ENCODE data around the gene ZNF763. TPM values are rescaled to one million over a fixed set of nuclear protein-coding genes. Genes with fewer than 3 reads are reported as not detected.

ZNF763 gene
- total RNA-seq, 4 donors from 2014 or later, result 7.4 to 14.4 (median 10.3) TPM

DNA sequence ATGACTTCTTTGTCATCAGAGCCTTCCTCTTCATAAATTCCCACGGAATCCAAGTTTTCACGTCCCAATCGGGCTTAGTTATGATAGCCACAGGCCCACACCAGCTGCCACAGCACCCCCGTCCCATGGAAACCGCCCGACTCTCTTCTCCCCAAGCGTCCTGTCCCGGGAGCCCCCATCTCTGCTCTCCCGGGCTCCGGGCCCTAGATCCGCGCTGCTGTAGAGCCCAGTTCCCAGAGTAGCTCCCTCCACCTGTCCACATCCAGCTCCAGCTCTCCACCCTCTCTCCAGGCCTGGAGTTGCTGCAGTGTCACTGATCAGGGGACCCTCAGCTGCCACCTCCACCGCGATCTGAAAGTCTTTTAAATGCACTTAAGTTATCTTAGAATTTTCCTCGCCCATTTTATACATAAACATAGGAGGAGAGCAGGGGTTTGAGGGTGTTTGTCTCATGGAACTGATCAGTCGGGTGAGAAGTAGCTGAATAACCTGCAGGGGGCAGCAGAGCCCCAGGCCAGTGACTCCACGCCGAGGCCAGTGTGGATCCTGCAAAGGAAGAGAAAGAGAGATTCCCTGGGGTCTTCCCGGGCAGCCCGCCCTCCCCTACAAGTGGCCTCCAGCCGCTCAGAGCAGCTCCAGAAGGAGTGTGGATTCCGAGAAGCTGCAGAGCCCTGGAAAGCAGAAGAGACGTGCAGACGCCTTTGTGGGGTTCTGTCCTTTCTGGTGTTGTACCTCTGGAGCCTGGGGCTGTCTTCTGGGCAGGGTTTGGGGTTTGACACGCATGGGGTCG lies 1.1 kb upstream of the ZNF763 start:
- 27 to 31% methylated on average over 26 of the region's 26 CpGs for WGBS, 2 donors
- H3K27ac ChIP-seq, result peak overlapping the region; percentile 74 to 99 (median 93)
- TF ChIP-seq, protein P1, sequence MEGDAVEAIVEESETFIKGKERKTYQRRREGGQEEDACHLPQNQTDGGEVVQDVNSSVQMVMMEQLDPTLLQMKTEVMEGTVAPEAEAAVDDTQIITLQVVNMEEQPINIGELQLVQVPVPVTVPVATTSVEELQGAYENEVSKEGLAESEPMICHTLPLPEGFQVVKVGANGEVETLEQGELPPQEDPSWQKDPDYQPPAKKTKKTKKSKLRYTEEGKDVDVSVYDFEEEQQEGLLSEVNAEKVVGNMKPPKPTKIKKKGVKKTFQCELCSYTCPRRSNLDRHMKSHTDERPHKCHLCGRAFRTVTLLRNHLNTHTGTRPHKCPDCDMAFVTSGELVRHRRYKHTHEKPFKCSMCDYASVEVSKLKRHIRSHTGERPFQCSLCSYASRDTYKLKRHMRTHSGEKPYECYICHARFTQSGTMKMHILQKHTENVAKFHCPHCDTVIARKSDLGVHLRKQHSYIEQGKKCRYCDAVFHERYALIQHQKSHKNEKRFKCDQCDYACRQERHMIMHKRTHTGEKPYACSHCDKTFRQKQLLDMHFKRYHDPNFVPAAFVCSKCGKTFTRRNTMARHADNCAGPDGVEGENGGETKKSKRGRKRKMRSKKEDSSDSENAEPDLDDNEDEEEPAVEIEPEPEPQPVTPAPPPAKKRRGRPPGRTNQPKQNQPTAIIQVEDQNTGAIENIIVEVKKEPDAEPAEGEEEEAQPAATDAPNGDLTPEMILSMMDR (IDR thresholded peaks at IDR 0.05), result peak; percentile 66 to 89 (median 74)
- TF ChIP-seq POLR2A (IDR thresholded peaks at IDR 0.05), result no peak
- peaks cover 6 to 24% of the 10 kb centered on the region in 2 donors for H3K4me1 ChIP-seq
- no peaks in the 10 kb centered on the region for H3K27me3 ChIP-seq
- H3K36me3 ChIP-seq, result no peaks in the 10 kb centered on the region
- peak overlapping the region in 1 of 3 donors; percentile 70 for H3K4me3 ChIP-seq (replicated peaks in 1 of 3)
- peak; percentile 78 to 85 for DNase-seq
- intact Hi-C loops (cut with DNase I), result loop anchor here (2.0 to 10.0 kb wide), 3 partner anchors 23 to 181 kb away; partner anchors contain the start of genes ZNF20 and ZNF878
- H3K9me3 ChIP-seq, result no peaks in the 10 kb centered on the region

DNA sequence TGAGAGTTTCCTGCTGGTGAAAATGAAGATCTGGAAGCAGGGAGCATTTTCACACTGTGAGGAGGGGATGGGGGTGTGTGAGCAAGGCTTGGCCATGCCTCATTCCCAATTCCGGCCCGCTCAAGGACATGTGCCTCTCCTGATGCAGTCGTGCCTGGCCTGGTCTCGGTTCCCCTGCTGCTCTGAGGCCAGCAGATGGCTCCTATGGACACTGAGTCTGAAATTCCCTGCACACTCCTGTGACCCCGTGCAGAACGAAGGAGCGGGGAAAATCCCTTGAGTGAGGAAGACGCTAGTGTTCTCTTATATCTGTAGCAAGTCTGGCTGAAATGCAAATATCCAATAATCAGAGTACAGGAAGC lies 363 bp upstream of the ZNF763 start:
- WGBS, 2 donors, result 1 to 7% methylated on average over 8 of the region's 8 CpGs
- DNase-seq, result no peak
- TF ChIP-seq, protein P1 (IDR thresholded peaks at IDR 0.05), result peak in 3 of 6 experiments; percentile 29 to 33 (median 30)
- no peak for TF ChIP-seq POLR2A (IDR thresholded peaks at IDR 0.05)
- Histone ChIP-seq H3K4me3 (replicated peaks in 1 of 3) (peak overlapping the region in 1 of 3 donors; percentile 70), H3K27ac (peak overlapping the region; percentile 74 to 99 (median 93)), H3K36me3 (no peaks in the 10 kb centered on the region), H3K4me1 (peaks cover 6 to 24% of the 10 kb centered on the region in 2 donors), H3K27me3 (no peaks in the 10 kb centered on the region), H3K9me3 (no peaks in the 10 kb centered on the region)
- intact Hi-C loops (cut with DNase I), result loop anchor here (2.0 to 10.0 kb wide), 3 partner anchors 22 to 180 kb away; partner anchors contain the start of genes ZNF20 and ZNF878

DNA sequence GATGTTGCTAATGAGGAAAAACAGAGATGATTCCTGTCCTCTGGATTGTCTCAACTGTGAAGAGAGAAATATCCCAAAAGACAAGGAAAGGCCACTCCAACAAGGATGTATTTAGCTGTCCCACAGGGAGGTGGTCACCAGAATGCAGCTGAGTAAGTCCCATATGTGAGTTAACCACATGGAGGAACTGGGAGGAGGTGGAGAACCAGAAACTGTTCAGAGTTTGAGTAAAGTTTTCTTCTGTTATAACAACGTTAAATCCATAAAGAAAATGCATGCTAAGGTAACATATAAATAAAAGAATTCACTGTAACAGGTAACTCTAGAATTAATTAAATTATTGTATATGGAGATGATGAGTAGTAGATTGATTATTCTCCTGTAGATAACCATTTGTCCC lies 5.3 kb downstream of the ZNF763 start:
- no peaks in the 10 kb centered on the region for H3K27me3 ChIP-seq
- 86% methylated on average over 1 of the region's 1 CpG for WGBS, 2 donors
- TF ChIP-seq, protein P1 (IDR thresholded peaks at IDR 0.05), result no peak
- TF ChIP-seq POLR2A (IDR thresholded peaks at IDR 0.05), result no peak
- H3K27ac ChIP-seq, result no peak overlapping the region
- no peak for DNase-seq
- H3K9me3 ChIP-seq, result no peaks in the 10 kb centered on the region
- intact Hi-C loops (cut with DNase I), result no loop called here
- no peak overlapping the region for H3K4me3 ChIP-seq (replicated peaks in 1 of 3)
- H3K4me1 ChIP-seq, result peaks cover 0 to 16% of the 10 kb centered on the region in 2 donors
- no peaks in the 10 kb centered on the region for H3K36me3 ChIP-seq

DNA sequence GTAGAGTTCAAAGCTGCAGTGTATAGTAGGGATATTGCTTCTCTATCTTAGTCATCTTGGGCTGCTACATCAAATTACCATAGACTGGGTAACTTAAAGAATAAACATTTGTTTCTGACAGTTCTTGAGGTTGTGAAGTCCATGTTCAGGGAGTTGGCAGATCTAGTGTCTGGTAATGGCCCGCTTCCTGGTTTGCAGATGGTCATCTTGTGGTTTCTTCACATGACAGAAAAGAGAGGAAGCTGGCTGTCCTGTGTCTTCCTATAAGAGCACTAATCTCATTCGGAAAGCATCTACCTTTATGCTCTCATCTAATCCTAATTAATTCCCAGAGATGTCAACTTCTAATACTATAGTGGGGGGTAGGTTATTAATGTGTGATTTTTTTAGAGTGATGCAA lies 6.2 kb downstream of the ZNF763 start:
- 88 to 91% methylated on average over 2 of the region's 2 CpGs for WGBS, 2 donors
- no peak for DNase-seq
- no peak overlapping the region for H3K27ac ChIP-seq
- intact Hi-C loops (cut with DNase I), result no loop called here
- no peak overlapping the region for H3K4me3 ChIP-seq (replicated peaks in 1 of 3)
- H3K27me3 ChIP-seq, result no peaks in the 10 kb centered on the region
- no peaks in the 10 kb centered on the region for H3K36me3 ChIP-seq
- H3K9me3 ChIP-seq, result no peaks in the 10 kb centered on the region
- peaks cover 0 to 10% of the 10 kb centered on the region in 2 donors for H3K4me1 ChIP-seq
- TF ChIP-seq, protein P1 (IDR thresholded peaks at IDR 0.05), result no peak
- no peak for TF ChIP-seq POLR2A (IDR thresholded peaks at IDR 0.05)
